Peyer's patch (tissue), 4 donors: ENCODE data around the gene FAM24B.

Experiments used
- POLR2A ChIP-seq, 2 donors: fragments of 450-650 bp; IDR thresholded peaks; one replicate each; pipeline ENCODE4 v1.5.1; 2017; ENCODE audit warnings: antibody characterized with exemption in 2 of 2, mild to moderate bottlenecking in 2 of 2, moderate library complexity in 2 of 2
- TF ChIP-seq, protein P1 (sequence below), 6 experiments: fragments of 450-650 bp in 4 of 6; fragments of 200-600 bp in 2 of 6; sonication (generic) in 1 of 6; IDR thresholded peaks; one replicate each; pipeline ENCODE4 v1.5.1; 2017 to 2019; ENCODE audit warnings: antibody characterized with exemption in 6 of 6, mild to moderate bottlenecking in 3 of 6, moderate library complexity in 1 of 6

- TF ChIP-seq, protein P1, sequence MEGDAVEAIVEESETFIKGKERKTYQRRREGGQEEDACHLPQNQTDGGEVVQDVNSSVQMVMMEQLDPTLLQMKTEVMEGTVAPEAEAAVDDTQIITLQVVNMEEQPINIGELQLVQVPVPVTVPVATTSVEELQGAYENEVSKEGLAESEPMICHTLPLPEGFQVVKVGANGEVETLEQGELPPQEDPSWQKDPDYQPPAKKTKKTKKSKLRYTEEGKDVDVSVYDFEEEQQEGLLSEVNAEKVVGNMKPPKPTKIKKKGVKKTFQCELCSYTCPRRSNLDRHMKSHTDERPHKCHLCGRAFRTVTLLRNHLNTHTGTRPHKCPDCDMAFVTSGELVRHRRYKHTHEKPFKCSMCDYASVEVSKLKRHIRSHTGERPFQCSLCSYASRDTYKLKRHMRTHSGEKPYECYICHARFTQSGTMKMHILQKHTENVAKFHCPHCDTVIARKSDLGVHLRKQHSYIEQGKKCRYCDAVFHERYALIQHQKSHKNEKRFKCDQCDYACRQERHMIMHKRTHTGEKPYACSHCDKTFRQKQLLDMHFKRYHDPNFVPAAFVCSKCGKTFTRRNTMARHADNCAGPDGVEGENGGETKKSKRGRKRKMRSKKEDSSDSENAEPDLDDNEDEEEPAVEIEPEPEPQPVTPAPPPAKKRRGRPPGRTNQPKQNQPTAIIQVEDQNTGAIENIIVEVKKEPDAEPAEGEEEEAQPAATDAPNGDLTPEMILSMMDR (IDR thresholded peaks at IDR 0.05): no peak
- no peak for TF ChIP-seq POLR2A (IDR thresholded peaks at IDR 0.05)
Measured at GRCh38 chr10:122864194-122864592, 15.2 kb downstream of the FAM24B start.
